Adipocyte (in vitro differentiated cells): ENCODE results near the gene PRICKLE4.

Experiments
- DNase-seq: peaks from one replicate; pipeline ENCODE4 v3.0.0-alpha.2; 2015; ENCODE audit warnings: low read depth
- H3K27me3 ChIP-seq: replicated peaks from 2 replicates; pipeline ENCODE4 v1.7.0; 2013; ENCODE audit warnings: mild to moderate bottlenecking, low read length, moderate library complexity; ENCODE audit not compliant: control insufficient read depth, insufficient read depth
- H3K36me3 ChIP-seq: 2 replicates; pipeline ENCODE4 v1.7.0; 2013; ENCODE audit warnings: low read length, mild to moderate bottlenecking, moderate library complexity; ENCODE audit not compliant: control insufficient read depth, insufficient read depth, severe bottlenecking
- H3K4me1 ChIP-seq: 2 replicates; pipeline ENCODE4 v1.7.0; 2013; ENCODE audit warnings: mild to moderate bottlenecking, low read length, moderate library complexity; ENCODE audit not compliant: control insufficient read depth, insufficient read depth
- H3K4me3 ChIP-seq: 2 replicates; pipeline ENCODE4 v1.7.0; 2013; ENCODE audit warnings: mild to moderate bottlenecking, low read length, moderate library complexity
- H3K9ac ChIP-seq: 2 replicates; pipeline ENCODE4 v1.7.0; 2013; ENCODE audit warnings: mild to moderate bottlenecking, low read length, moderate library complexity
- H3K9me3 ChIP-seq: 2 replicates; pipeline ENCODE4 v1.7.0; 2013; ENCODE audit warnings: mild to moderate bottlenecking, low read length, moderate library complexity; ENCODE audit not compliant: control insufficient read depth

The PRICKLE4 gene

DNA sequence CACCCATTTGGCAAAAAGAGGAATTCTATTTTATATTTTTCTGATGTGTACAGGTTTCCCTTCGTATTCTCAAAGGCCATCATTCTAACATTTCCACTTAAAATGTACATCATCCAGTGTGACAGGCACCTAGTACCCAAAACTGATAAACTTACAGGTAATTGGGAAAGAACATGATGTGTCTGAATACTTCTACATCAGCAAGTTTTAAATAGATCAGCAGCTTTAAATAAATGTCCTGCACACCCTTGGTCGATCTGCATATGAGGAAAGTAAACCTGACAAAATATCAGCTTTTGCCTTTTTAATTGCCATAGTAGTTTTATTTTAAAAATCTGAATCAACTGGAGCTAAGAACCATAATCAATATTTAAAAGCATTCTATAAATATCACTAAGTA lies 33.4 kb downstream of the PRICKLE4 start:
- H3K9ac ChIP-seq = no peak overlapping the region
- no peaks in the 10 kb centered on the region for H3K27me3 ChIP-seq
- no peaks in the 10 kb centered on the region for H3K4me1 ChIP-seq
- no peak overlapping the region for H3K4me3 ChIP-seq
- DNase-seq = no peak
- H3K36me3 ChIP-seq = no peaks in the 10 kb centered on the region
- H3K9me3 ChIP-seq = no peaks in the 10 kb centered on the region

DNA sequence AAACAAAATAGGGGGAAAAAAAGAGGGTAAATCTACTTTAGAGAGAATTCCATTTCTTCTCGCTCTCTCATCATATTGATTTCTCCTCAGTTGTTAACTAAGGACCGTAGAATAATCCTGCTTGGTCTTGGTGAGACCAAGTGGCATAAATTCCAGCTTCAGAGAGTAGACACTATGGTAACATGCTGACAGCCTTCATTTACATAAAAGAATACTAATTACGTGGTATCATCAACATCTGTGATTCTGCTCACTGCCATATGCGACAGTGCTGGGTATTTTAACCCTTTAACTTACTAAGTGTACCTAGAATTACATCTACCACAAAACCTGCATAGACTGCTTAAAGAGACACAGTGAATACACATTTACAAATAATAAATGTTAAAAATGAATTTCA lies 34.0 kb downstream of the PRICKLE4 start:
- no peaks in the 10 kb centered on the region for H3K4me1 ChIP-seq
- H3K9ac ChIP-seq = no peak overlapping the region
- no peaks in the 10 kb centered on the region for H3K9me3 ChIP-seq
- H3K27me3 ChIP-seq = no peaks in the 10 kb centered on the region
- no peak for DNase-seq
- H3K36me3 ChIP-seq = no peaks in the 10 kb centered on the region
- no peak overlapping the region for H3K4me3 ChIP-seq

- Histone ChIP-seq H3K36me3 (no peaks in the 10 kb centered on the region), H3K4me3 (no peak overlapping the region), H3K9me3 (no peaks in the 10 kb centered on the region), H3K27me3 (no peaks in the 10 kb centered on the region), H3K4me1 (no peaks in the 10 kb centered on the region), H3K9ac (no peak overlapping the region)
- DNase-seq = no peak
These were observed 35.0 kb downstream of the PRICKLE4 start for GRCh38 chr6:41815587-41815986.

DNA sequence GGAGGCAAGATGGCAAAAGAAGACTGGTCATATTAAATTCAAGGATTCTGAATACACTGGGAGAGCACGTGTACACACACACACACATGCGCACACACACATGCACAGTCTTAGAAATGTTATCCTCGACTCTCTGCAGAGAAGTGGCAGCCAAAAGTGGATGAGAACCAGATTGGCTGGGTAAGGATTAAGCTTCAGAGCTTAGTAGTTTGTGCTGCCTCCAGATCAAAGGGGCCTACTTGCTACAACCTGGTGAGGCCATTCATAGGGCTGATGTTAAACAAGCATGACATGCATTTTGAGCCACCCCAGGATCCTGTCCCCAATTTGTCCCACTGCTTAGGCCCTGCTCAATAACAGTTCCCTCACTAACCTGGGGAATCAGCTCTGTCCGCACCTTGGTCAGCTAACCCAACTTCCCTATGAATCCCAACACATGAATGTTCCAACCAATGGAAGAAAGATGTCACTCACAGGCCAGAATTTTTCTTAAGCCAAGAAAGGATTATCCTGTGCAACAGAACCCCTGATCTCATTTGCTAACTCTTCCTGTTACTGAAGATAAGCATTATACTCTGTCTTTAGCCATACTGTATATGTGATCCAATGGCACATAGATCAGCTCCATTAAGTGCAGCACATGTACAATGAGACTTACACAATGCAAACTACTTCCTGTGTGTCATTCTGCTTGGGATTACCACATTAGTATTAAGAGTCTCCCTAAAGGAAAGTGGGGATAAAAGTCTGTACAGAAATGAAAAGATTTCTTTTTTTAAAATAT lies 37.9 kb downstream of the PRICKLE4 start:
- H3K9ac ChIP-seq = no peak overlapping the region
- no peaks in the 10 kb centered on the region for H3K4me1 ChIP-seq
- DNase-seq = no peak
- no peaks in the 10 kb centered on the region for H3K9me3 ChIP-seq
- H3K27me3 ChIP-seq = no peaks in the 10 kb centered on the region
- no peaks in the 10 kb centered on the region for H3K36me3 ChIP-seq
- no peak overlapping the region for H3K4me3 ChIP-seq

GRCh38 chr6:41821266-41821665 lies 40.7 kb downstream of the PRICKLE4 start:
- DNase-seq = no peak
- Histone ChIP-seq H3K9ac (no peak overlapping the region), H3K4me1 (no peaks in the 10 kb centered on the region), H3K36me3 (peaks cover 5% of the 10 kb centered on the region), H3K27me3 (no peaks in the 10 kb centered on the region), H3K4me3 (no peak overlapping the region), H3K9me3 (no peaks in the 10 kb centered on the region)

DNA sequence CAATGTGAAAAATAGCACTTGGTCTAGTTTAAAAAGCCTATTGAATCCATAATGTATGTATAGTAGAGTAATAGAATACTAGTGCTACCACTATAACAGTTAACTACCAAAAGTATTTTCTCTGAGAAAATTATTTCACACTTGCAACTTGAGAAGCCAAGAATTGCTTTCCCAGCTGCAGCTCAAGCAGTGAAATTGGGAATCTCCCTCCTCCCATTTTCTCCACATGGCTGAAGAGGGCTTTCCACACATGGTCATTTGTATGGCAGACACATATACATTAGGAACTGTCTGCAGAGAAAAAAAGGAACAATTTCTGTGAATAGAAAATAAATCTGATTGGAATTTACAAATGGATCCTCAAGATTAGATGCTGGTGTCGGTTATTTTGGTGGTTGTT lies 41.4 kb downstream of the PRICKLE4 start:
- no peaks in the 10 kb centered on the region for H3K27me3 ChIP-seq
- H3K4me3 ChIP-seq = no peak overlapping the region
- no peak overlapping the region for H3K9ac ChIP-seq
- H3K4me1 ChIP-seq = no peaks in the 10 kb centered on the region
- H3K9me3 ChIP-seq = no peaks in the 10 kb centered on the region
- H3K36me3 ChIP-seq = peaks cover 5% of the 10 kb centered on the region
- DNase-seq = no peak

DNA sequence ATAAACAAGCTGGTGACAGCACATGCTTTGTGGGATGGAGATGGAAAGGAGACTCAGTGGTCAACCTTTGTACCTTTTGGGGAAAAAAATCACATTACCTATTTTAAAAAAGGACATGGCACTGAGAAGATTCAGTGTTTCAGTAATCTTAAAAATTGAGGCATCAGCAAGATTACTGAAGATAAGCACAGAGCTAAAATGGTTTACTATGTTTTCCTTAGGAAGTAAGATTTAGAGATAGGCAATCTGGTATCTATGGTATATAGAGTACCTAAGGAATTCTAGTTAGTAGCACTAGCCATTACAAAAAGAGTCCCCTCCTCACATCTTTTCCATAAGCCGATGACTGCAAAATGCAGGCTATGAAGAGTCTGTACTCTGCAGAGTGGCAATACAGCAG lies 42.6 kb downstream of the PRICKLE4 start:
- no peak overlapping the region for H3K9ac ChIP-seq
- H3K36me3 ChIP-seq = peaks cover 5% of the 10 kb centered on the region
- H3K9me3 ChIP-seq = no peaks in the 10 kb centered on the region
- no peak for DNase-seq
- no peak overlapping the region for H3K4me3 ChIP-seq
- no peaks in the 10 kb centered on the region for H3K27me3 ChIP-seq
- H3K4me1 ChIP-seq = no peaks in the 10 kb centered on the region

GRCh38 chr6:41824571-41825569 lies 44.3 kb downstream of the PRICKLE4 start:
- Histone ChIP-seq H3K9me3 (no peaks in the 10 kb centered on the region), H3K4me3 (no peak overlapping the region), H3K27me3 (no peaks in the 10 kb centered on the region), H3K4me1 (no peaks in the 10 kb centered on the region), H3K9ac (no peak overlapping the region), H3K36me3 (peaks cover 5% of the 10 kb centered on the region)
- no peak for DNase-seq

DNA sequence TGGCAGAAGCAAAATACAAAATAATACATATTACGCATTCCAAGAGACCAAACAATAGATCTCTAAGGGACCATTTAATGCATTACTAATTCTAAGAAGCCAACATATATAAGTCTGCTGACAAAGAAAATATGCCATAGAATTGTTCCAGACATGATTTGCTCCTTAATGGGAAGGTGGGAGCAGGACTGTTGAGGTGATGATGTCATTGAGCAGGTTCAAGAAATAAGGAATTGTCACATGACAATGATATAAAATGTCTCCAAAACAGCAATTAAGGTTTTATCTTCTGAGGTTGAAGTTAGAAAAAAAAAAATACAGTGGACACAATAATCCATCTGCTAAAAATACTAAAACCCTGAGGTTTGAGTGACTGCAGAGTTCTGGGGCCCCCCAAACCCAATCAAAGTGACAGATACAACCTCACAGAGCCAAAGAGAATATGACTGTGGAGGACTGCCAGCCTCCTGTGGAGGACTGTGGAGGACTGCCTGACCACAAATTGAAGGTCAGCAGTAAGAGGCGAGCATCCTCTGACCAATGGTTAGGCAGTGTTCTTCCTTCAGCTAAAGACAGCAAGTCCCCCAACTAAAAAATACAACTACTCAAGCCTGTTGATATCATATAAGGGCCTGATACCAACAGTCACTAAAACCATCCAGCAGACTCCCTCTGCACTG lies 45.9 kb downstream of the PRICKLE4 start:
- peaks cover 5% of the 10 kb centered on the region for H3K36me3 ChIP-seq
- no peak overlapping the region for H3K4me3 ChIP-seq
- no peaks in the 10 kb centered on the region for H3K9me3 ChIP-seq
- no peaks in the 10 kb centered on the region for H3K27me3 ChIP-seq
- H3K9ac ChIP-seq = no peak overlapping the region
- no peak for DNase-seq
- H3K4me1 ChIP-seq = no peaks in the 10 kb centered on the region

DNA sequence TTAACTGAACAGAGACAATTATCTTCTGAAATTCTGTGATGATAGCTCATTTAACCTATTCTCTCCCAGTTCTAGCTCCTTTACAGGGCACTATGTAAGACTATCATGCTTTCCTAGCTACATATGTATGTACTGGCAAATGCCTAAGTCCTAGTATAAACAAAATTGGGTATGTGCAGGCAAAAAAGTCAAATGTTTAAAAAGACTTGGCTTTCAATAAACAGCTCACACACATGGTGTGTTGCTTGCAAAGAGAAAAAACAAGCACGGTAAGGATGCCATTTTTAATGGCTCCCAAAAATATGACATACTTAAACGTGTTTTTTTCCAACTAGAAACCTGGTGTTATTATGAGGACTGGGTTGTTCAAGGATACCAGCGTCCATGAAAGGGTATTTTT lies 51.7 kb downstream of the PRICKLE4 start:
- no peaks in the 10 kb centered on the region for H3K9me3 ChIP-seq
- H3K27me3 ChIP-seq = no peaks in the 10 kb centered on the region
- no peak overlapping the region for H3K4me3 ChIP-seq
- DNase-seq = no peak
- H3K36me3 ChIP-seq = peaks cover 6% of the 10 kb centered on the region
- H3K4me1 ChIP-seq = peaks cover 4% of the 10 kb centered on the region
- no peak overlapping the region for H3K9ac ChIP-seq
